MM.1S (cell line): ENCODE data around the gene TMEM204.

Experiments used
- CTCF ChIP-seq: fragments of 300-600 bp; sonication (generic); IDR thresholded peaks from 2 replicates; pipeline ENCODE4 v1.5.1; 2016; ENCODE audit warnings: antibody characterized with exemption, low read length, mixed read lengths
- EZH2 ChIP-seq: fragments of 300-600 bp; sonication (generic); optimal IDR thresholded peaks from 2 replicates; pipeline ENCODE3; 2017; ENCODE audit warnings: low read depth, mild to moderate bottlenecking, antibody characterized with exemption, low read length, mixed read lengths

GRCh38 chr16:1601489-1601888 lies 68.0 kb downstream of the TMEM204 start:
- no peak for TF ChIP-seq CTCF
- TF ChIP-seq EZH2: no peak
